ENCODE data around the gene RAMAC.
"Not testable (repeated sequence)": the region's sequence is repeated elsewhere in the genome, so short reads cannot be mapped to it uniquely, and the experiment has no call there.

Gene RAMAC

DNA sequence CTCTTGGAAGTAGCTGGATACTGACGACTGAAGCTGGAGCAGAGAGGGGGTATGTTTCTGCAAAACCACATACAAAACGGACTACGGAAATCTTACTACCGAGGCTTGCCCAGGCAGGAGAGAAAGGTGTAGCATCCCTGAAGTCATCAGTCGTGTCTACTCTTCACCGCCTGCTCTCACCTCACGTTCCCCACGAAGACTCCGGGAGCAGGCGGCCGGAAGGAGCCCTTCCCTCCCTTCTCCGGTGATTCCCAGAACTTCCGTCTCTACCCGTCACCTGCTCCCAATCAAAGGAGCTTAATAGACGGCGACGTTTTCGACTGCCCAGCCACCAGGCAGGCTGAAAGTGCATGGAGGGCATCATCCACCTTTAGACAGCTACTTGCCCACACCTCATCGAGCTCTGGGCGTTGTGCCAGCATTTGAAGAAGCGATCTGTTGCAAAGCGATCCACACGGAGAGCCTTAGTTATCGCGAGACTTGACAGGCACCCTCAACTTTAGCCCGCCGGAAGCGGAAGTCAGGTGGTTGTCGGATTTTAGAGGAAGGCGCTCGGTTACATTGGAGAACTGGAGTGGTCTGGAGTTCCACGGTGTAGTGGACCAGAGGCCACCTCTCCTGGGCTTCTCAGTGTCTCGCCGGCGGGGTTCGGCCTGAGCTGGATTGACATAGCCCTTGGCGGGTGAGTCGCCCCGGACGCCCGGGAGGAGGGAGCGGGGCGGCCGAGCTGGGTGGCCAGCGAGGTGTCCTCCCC, at the start of gene RAMAC:
Gene RAMAC (plus strand): TSS at position 523 of the 754 bp plus-strand sequence. CDS start 2,809 bp downstream, outside the sequence.
- no peak for TF ChIP-seq CTCF (IDR thresholded peaks at IDR 0.05; ENCODE audit: control insufficient read depth, extremely low read depth, insufficient read depth)
- DNase-seq (ENCODE audit: low read depth): peak; percentile 94
- H3K4me3 ChIP-seq (ENCODE audit: low read depth, low read length): peak within 1 kb of the TSS; percentile 99

DNA sequence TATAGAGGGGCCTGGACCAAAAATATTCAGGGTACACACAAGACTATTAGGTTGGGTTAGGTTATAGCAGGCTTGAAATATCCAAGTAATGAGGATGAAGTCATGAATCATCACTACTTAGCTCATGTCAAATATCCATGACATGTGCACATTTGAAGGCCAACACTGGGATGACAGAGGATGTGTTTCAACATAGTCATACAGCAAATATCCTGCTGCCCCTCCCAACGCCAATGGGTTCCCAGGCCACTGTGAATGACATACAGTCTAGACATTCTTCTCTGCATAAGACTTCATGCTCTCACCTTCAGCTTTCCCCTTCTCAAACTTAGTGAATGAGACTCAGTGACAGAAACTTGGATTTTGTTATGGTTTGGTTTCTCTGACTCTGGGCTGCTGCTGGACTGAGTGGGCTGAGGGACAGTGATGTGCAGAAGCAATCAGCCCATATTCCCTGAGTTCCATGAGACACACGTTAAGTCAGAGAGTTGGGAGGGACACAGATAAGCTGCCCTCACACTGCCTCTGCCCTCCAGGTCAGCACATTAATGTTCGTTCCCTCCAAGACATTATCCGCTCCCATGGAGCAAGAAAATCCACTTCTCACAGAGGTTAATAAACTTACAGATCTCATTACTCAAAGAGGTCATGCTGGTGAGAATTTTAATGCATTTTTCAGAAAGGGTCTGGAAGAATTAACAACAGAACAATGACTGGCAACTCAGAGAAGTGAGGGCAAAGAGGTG, 48.9 kb upstream of the RAMAC start:
- DNase-seq (ENCODE audit: low read depth): no peak
- TF ChIP-seq CTCF (IDR thresholded peaks at IDR 0.05; ENCODE audit: control insufficient read depth, extremely low read depth, insufficient read depth): no peak
- H3K4me3 ChIP-seq (ENCODE audit: low read depth, low read length): no peak overlapping the region

- no peak overlapping the region for H3K4me3 ChIP-seq (ENCODE audit: low read depth, low read length)
- DNase-seq (ENCODE audit: low read depth): no peak
- TF ChIP-seq CTCF (IDR thresholded peaks at IDR 0.05; ENCODE audit: control insufficient read depth, extremely low read depth, insufficient read depth): no peak
These were observed 48.3 kb upstream of the RAMAC start for GRCh38 chr15:82937712-82938058.

DNA sequence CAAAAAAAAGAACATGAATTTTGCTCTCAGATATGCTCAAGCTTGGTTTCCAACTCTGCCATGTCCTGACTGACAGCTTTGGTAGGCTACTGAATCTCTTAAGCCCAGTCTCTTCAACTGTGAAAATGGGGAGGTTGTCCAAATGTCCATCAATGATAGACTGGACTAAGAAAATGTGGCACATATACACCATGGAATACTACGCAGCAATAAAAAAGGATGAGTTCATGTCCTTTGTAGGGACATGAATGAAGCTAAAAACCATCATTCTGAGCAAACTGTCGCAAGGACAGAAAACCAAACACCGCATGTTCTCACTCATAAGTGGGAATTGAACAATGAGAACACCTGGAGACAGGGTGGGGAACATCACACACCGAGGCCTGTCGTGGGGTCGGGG, 46.3 kb upstream of the RAMAC start:
- H3K4me3 ChIP-seq (ENCODE audit: low read depth, low read length); DNase-seq (ENCODE audit: low read depth): not testable (repeated sequence)

DNA sequence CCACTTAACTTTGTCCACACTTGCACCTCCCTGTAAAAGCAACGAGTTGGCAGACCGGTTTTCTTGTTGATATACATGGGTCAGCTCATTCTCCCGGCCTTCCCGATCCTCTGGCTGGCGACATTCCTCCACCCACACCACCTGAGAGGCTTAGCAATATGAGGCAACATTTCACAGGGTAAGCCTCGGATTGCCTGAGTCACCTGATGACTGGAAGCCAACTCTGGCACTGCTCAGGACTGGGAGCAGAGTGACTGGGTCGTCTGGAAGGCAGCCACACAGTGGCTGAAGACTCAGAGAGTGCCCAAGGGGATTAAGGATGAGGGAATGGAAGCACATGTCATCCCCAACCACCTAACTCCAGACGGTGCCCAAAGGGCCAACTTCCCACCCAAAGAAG, 43.3 kb upstream of the RAMAC start:
- no peak for TF ChIP-seq CTCF (IDR thresholded peaks at IDR 0.05; ENCODE audit: control insufficient read depth, extremely low read depth, insufficient read depth)
- peak; percentile 97 for DNase-seq (ENCODE audit: low read depth)
- H3K4me3 ChIP-seq (ENCODE audit: low read depth, low read length): no peak overlapping the region

DNA sequence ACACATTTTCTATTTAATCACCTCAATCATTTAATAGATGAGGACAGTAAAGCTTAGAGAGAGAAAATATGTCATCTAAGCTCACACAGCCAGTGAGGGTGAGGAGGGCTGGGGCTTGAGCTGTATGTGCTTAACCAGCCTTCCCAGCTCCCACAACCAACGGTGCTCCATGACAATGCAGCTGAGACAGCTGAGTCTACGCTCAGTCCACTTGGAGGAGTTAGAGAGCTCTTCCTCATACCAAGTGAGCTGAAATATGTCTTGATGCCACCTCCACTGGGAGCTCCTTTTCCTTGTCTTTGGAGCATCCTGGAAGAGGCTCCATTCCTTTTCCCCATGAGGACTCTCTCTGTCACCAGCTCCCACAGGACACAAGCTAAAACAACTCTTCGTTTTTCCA, 42.8 kb upstream of the RAMAC start:
- DNase-seq (ENCODE audit: low read depth): peak; percentile 43
- TF ChIP-seq CTCF (IDR thresholded peaks at IDR 0.05; ENCODE audit: control insufficient read depth, extremely low read depth, insufficient read depth): 0 out of 2 replicates have a peak, but pooled peaks have one; percentile 21
- H3K4me3 ChIP-seq (ENCODE audit: low read depth, low read length): no peak overlapping the region

DNA sequence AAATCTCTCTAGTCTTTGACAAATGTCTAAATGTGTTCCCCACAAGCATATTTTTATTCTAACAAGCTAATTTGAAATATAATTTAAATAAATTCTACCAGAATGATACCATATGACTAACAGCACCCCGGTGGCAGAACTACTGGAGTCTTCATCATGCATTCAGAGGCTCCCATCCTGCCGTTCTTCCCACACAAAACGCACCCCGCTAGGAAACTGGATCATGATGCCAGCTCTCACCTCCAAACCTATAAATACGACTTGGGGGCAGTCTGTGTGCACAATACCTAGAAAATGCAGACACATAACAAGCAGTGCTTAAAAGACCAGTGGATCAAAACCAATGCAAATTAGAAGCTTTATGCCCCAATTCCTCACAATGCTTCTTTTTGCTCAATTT, 42.0 kb upstream of the RAMAC start:
- no peak overlapping the region for H3K4me3 ChIP-seq (ENCODE audit: low read depth, low read length)
- no peak for DNase-seq (ENCODE audit: low read depth)
- no peak for TF ChIP-seq CTCF (IDR thresholded peaks at IDR 0.05; ENCODE audit: control insufficient read depth, extremely low read depth, insufficient read depth)
